Measurements from ENCODE around the gene DUSP7. TPM values are rescaled to one million over a fixed set of nuclear protein-coding genes. Genes with fewer than 3 reads are reported as not detected.

DUSP7 gene
- total RNA-seq, 1 donor from 2014 or later = 59.9 TPM

GRCh38 chr3:52013802-52014598, 42.4 kb downstream of the DUSP7 start:
- Histone ChIP-seq H3K36me3 (no peaks in the 10 kb centered on the region), H3K4me3 (no peak overlapping the region), H3K27ac (no peak overlapping the region), H3K4me1 (no peaks in the 10 kb centered on the region), H3K27me3 (no peaks in the 10 kb centered on the region), H3K9me3 (no peaks in the 10 kb centered on the region)
- no peak for DNase-seq (ENCODE audit: extremely low spot score in 2 of 2)
- intact Hi-C loops (cut with DNase I) = no loop called here
- no peak for TF ChIP-seq POLR2A (IDR thresholded peaks at IDR 0.05)
- TF ChIP-seq CTCF (IDR thresholded peaks at IDR 0.05) = no peak
- no peak for TF ChIP-seq POLR2AphosphoS5 (IDR thresholded peaks at IDR 0.05; ENCODE audit: insufficient read depth in 1 of 2, low read depth in 1 of 2)

- Histone ChIP-seq H3K36me3 (no peaks in the 10 kb centered on the region), H3K4me1 (no peaks in the 10 kb centered on the region), H3K9me3 (no peaks in the 10 kb centered on the region), H3K27ac (no peak overlapping the region), H3K27me3 (no peaks in the 10 kb centered on the region), H3K4me3 (no peak overlapping the region)
- DNase-seq (ENCODE audit: extremely low spot score in 2 of 2) = no peak
- TF ChIP-seq POLR2AphosphoS5 (IDR thresholded peaks at IDR 0.05; ENCODE audit: insufficient read depth in 1 of 2, low read depth in 1 of 2) (no peak), CTCF (IDR thresholded peaks at IDR 0.05) (no peak), POLR2A (IDR thresholded peaks at IDR 0.05) (no peak)
- intact Hi-C loops (cut with DNase I) = no loop called here
Observed at GRCh38 chr3:52012699-52013098, 43.7 kb downstream of the DUSP7 start.

- Histone ChIP-seq H3K27me3 (no peaks in the 10 kb centered on the region), H3K9me3 (no peaks in the 10 kb centered on the region), H3K4me1 (peaks cover 10% of the 10 kb centered on the region), H3K27ac (no peak overlapping the region), H3K4me3 (no peak overlapping the region), H3K36me3 (no peaks in the 10 kb centered on the region)
- intact Hi-C loops (cut with DNase I) = no loop called here
- DNase-seq (ENCODE audit: extremely low spot score in 2 of 2) = no peak
- TF ChIP-seq CTCF (IDR thresholded peaks at IDR 0.05) (no peak), POLR2AphosphoS5 (IDR thresholded peaks at IDR 0.05; ENCODE audit: insufficient read depth in 1 of 2, low read depth in 1 of 2) (no peak), POLR2A (IDR thresholded peaks at IDR 0.05) (no peak)
Observed at GRCh38 chr3:52010431-52010830, 45.9 kb downstream of the DUSP7 start.

GRCh38 chr3:52007291-52007690, 49.1 kb downstream of the DUSP7 start:
- Histone ChIP-seq H3K27me3 (no peaks in the 10 kb centered on the region), H3K4me3 (no peak overlapping the region), H3K9me3 (no peaks in the 10 kb centered on the region), H3K4me1 (peaks cover 25% of the 10 kb centered on the region), H3K36me3 (no peaks in the 10 kb centered on the region), H3K27ac (no peak overlapping the region)
- DNase-seq (ENCODE audit: extremely low spot score in 2 of 2) = no peak
- intact Hi-C loops (cut with DNase I) = no loop called here
- TF ChIP-seq POLR2A (IDR thresholded peaks at IDR 0.05) (no peak), CTCF (IDR thresholded peaks at IDR 0.05) (no peak), POLR2AphosphoS5 (IDR thresholded peaks at IDR 0.05; ENCODE audit: insufficient read depth in 1 of 2, low read depth in 1 of 2) (no peak)

- H3K27ac ChIP-seq = no peak overlapping the region
- no peak for DNase-seq (ENCODE audit: extremely low spot score in 2 of 2)
- H3K27me3 ChIP-seq = no peaks in the 10 kb centered on the region
- H3K36me3 ChIP-seq = no peaks in the 10 kb centered on the region
- TF ChIP-seq POLR2AphosphoS5 (IDR thresholded peaks at IDR 0.05; ENCODE audit: insufficient read depth in 1 of 2, low read depth in 1 of 2) (no peak), POLR2A (IDR thresholded peaks at IDR 0.05) (no peak), CTCF (IDR thresholded peaks at IDR 0.05) (no peak)
- H3K4me1 ChIP-seq = peaks cover 27% of the 10 kb centered on the region
- no peaks in the 10 kb centered on the region for H3K9me3 ChIP-seq
- intact Hi-C loops (cut with DNase I) = no loop called here
- no peak overlapping the region for H3K4me3 ChIP-seq
Observed at GRCh38 chr3:52006820-52007133, 49.6 kb downstream of the DUSP7 start.
